Sigmoid colon (tissue), 7 donors: ENCODE measurements around the gene SMIM29. TPM values are rescaled to one million over a fixed set of nuclear protein-coding genes. Genes with fewer than 3 reads are reported as not detected.
"Not testable (repeated sequence)": the region's sequence is repeated elsewhere in the genome, so short reads cannot be mapped to it uniquely, and the experiment has no call there.

Experiments used
- DNase-seq: peaks from one replicate; pipeline ENCODE4 v3.0.0-alpha.2; 2019
- H3K27ac ChIP-seq, 4 donors: fragments of 200-600 bp; sonication (generic); one replicate each; pipeline ENCODE4 v1.5.1; 2016 to 2019; ENCODE audit warnings: mild to moderate bottlenecking in 1 of 4
- H3K27me3 ChIP-seq, 3 donors: fragments of 200-600 bp; sonication (generic); one replicate each; pipeline ENCODE4 v1.5.1; 2019; ENCODE audit warnings: mild to moderate bottlenecking in 1 of 3
- H3K36me3 ChIP-seq, 4 donors: fragments of 200-600 bp; sonication (generic); one replicate each; pipeline ENCODE4 v1.5.1; 2016 to 2019
- H3K4me1 ChIP-seq, 4 donors: fragments of 200-600 bp; sonication (generic); one replicate each; pipeline ENCODE4 v1.5.1; 2017 to 2019
- H3K4me3 ChIP-seq, 4 donors: fragments of 200-600 bp; sonication (generic); one replicate each; pipeline ENCODE4 v1.5.1; 2017 to 2019; ENCODE audit warnings: mild to moderate bottlenecking in 2 of 4, moderate library complexity in 1 of 4
- H3K9me3 ChIP-seq, 4 donors: fragments of 200-600 bp in 3 of 4; sonication (generic) in 3 of 4; one replicate each; pipeline versions ENCODE4 v1.5.1 to v1.6.1; 2013 to 2019
- EP300 ChIP-seq, 4 donors: sonication (generic); formaldehyde crosslinking; IDR thresholded peaks; one replicate each; pipeline ENCODE4 v1.6.1; 2017; ENCODE audit warnings: antibody characterized with exemption in 4 of 4
- POLR2A ChIP-seq, 2 donors: fragments of 450-650 bp; IDR thresholded peaks; one replicate each; pipeline ENCODE4 v1.6.1; 2016; ENCODE audit warnings: antibody characterized with exemption in 2 of 2, mild to moderate bottlenecking in 2 of 2, moderate library complexity in 2 of 2
- POLR2AphosphoS5 ChIP-seq, 4 donors: sonication (generic); formaldehyde crosslinking; IDR thresholded peaks; one replicate each; pipeline ENCODE4 v1.6.1; 2017; ENCODE audit warnings: antibody characterized with exemption in 4 of 4
- WGBS, 2 donors: extraction: QIAGEN DNeasy Blood & Tissue Kit; methylation state at CpG; one replicate each; pipeline ENCODE4 v1.1.7; 2013; 5-methylcytosine and 5-hydroxymethylcytosine counted together
- intact Hi-C: fragments of 100-400 bp; cut with DNase I; formaldehyde crosslinking; loops from one replicate; pipeline ENCODE4 v1.15.1; 2023
- polyA plus RNA-seq, 3 donors: library from polyadenylated mRNA; stranded (reverse); fragments of 200-250 nt; gene quantifications; one replicate each; pipeline ENCODE4 v1.2.3, GENCODE V29; 2013
- total RNA-seq, 4 donors: library from RNA; depleted of rRNA; stranded (reverse); fragments of >200 nt; gene quantifications; one replicate each; pipeline ENCODE4 v1.1.0, GENCODE V29; 2016
- TF ChIP-seq, protein P1 (sequence below), 4 experiments: fragments of 450-650 bp in 3 of 4; fragments of 200-600 bp in 1 of 4; IDR thresholded peaks; one replicate each; pipeline ENCODE4 v1.5.1; 2016 to 2019; ENCODE audit warnings: antibody characterized with exemption in 4 of 4, mild to moderate bottlenecking in 3 of 4, moderate library complexity in 2 of 4
- donor health status: healthy with polysubstance abuse.
- donor health status: Bipolar disorder and iron deficiency.
- donor health status: healthy.

SMIM29 gene
- total and polyA plus RNA-seq, 7 donors: 16.8 to 39.0 (median 23.7) TPM

DNA sequence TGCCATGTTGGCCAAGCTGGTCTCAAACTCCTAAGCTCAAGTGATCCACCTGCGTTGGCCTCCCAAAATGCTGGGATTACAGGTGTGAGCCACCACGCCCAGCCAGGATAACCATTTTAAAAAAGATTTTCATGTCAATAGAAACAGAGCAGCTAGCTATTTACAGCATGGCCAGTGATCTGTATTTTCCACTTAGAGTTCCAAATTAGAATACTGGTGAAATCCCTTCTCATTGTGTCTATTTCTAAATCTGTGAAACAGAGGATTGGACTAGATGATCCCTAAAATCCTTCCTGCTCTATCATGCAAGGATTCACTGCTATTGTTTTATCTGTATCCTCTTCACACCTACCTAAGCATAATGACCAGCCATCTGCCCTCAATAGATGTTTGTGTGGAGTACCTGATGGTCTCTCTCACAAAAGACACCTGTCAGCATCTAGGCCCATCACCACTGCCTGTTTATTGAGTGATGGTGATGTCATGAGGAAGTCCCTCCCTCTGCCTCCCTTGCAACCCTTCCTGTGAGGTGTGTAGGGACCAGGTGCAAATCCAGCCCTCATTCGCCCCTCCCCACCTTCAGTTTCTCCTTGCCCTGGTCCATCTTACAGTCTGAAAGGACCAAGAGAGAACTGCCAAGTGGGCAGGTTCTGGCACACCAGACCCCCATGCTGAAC, 26.5 kb upstream of the SMIM29 start:
- intact Hi-C loops: no loop called here
- no peaks in the 10 kb centered on the region for H3K9me3 ChIP-seq
- H3K36me3 ChIP-seq: no peaks in the 10 kb centered on the region
- no peak for DNase-seq
- H3K27ac ChIP-seq: no peak overlapping the region
- no peaks in the 10 kb centered on the region for H3K27me3 ChIP-seq
- WGBS, 2 donors: 91% methylated on average over 3 of the region's 3 CpGs
- H3K4me3 ChIP-seq: no peak overlapping the region
- no peaks in the 10 kb centered on the region for H3K4me1 ChIP-seq
- TF ChIP-seq EP300 (IDR thresholded peaks at IDR 0.05) (no peak), POLR2A (IDR thresholded peaks at IDR 0.05) (no peak), POLR2AphosphoS5 (IDR thresholded peaks at IDR 0.05) (no peak)
- TF ChIP-seq, protein P1, sequence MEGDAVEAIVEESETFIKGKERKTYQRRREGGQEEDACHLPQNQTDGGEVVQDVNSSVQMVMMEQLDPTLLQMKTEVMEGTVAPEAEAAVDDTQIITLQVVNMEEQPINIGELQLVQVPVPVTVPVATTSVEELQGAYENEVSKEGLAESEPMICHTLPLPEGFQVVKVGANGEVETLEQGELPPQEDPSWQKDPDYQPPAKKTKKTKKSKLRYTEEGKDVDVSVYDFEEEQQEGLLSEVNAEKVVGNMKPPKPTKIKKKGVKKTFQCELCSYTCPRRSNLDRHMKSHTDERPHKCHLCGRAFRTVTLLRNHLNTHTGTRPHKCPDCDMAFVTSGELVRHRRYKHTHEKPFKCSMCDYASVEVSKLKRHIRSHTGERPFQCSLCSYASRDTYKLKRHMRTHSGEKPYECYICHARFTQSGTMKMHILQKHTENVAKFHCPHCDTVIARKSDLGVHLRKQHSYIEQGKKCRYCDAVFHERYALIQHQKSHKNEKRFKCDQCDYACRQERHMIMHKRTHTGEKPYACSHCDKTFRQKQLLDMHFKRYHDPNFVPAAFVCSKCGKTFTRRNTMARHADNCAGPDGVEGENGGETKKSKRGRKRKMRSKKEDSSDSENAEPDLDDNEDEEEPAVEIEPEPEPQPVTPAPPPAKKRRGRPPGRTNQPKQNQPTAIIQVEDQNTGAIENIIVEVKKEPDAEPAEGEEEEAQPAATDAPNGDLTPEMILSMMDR (IDR thresholded peaks at IDR 0.05): no peak

DNA sequence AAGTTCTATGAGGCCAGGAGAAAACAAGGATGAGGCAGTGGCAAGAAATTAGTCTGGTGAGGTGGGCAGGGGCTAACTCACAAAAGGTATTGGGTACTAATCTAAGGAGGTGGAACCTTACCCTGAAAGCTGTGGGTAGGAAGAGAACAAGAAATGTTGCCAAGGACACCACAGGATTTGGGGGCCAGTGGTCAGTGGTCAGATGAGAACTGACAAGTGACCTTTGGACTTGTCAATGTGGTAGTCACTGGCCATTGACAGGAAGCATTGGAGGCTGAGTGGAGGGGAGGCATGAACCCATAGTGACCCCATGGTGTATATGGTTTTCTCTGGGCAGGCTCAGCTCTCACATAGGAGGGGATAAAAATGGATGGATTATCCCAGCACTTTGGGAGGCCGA, 25.3 kb upstream of the SMIM29 start:
- Histone ChIP-seq H3K36me3 (no peaks in the 10 kb centered on the region), H3K4me3 (no peak overlapping the region), H3K9me3 (no peaks in the 10 kb centered on the region), H3K27me3 (no peaks in the 10 kb centered on the region), H3K27ac (no peak overlapping the region), H3K4me1 (no peaks in the 10 kb centered on the region)
- TF ChIP-seq POLR2A (IDR thresholded peaks at IDR 0.05): no peak
- TF ChIP-seq, protein P1 (IDR thresholded peaks at IDR 0.05): no peak
- no peak for TF ChIP-seq POLR2AphosphoS5 (IDR thresholded peaks at IDR 0.05)
- TF ChIP-seq EP300 (IDR thresholded peaks at IDR 0.05): no peak
- intact Hi-C loops: no loop called here
- no peak for DNase-seq
- 97 to 98% methylated on average over 1 of the region's 1 CpG for WGBS, 2 donors

DNA sequence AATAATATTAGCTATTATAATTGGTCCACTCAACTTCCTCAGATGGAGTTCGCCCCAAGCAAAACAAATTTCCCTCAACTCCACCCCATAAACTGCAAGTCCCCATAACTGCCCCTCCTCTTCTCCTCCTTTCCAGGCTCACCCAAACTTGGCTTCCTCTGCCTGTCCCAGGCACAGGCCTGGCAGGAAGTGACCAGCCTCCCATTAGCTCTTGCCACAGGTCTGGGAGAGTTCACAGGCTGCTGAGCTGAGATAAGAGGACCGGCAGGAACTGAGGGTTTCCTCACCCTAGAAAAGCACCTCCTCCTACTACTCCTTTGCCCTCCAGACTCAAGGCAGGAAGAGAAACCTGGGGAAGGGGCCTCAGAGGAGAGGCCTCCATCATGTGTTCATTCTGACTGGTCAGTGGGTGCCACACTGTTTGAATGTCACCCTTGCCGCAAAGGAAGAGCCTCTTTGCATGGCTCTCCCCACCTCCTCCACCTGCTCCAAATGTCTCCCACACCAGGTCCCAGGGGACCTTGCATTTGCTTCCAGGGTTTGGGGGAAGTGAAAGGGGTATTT, 24.5 kb upstream of the SMIM29 start:
- Histone ChIP-seq H3K9me3 (no peaks in the 10 kb centered on the region), H3K27me3 (no peaks in the 10 kb centered on the region), H3K4me3 (no peak overlapping the region), H3K27ac (no peak overlapping the region), H3K36me3 (no peaks in the 10 kb centered on the region), H3K4me1 (no peaks in the 10 kb centered on the region)
- TF ChIP-seq, protein P1 (IDR thresholded peaks at IDR 0.05): no peak
- TF ChIP-seq EP300 (IDR thresholded peaks at IDR 0.05) (no peak), POLR2A (IDR thresholded peaks at IDR 0.05) (no peak), POLR2AphosphoS5 (IDR thresholded peaks at IDR 0.05) (no peak)
- no peak for DNase-seq
- WGBS, 2 donors: 54 to 74% methylated on average over 3 of the region's 3 CpGs
- intact Hi-C loops: no loop called here

DNA sequence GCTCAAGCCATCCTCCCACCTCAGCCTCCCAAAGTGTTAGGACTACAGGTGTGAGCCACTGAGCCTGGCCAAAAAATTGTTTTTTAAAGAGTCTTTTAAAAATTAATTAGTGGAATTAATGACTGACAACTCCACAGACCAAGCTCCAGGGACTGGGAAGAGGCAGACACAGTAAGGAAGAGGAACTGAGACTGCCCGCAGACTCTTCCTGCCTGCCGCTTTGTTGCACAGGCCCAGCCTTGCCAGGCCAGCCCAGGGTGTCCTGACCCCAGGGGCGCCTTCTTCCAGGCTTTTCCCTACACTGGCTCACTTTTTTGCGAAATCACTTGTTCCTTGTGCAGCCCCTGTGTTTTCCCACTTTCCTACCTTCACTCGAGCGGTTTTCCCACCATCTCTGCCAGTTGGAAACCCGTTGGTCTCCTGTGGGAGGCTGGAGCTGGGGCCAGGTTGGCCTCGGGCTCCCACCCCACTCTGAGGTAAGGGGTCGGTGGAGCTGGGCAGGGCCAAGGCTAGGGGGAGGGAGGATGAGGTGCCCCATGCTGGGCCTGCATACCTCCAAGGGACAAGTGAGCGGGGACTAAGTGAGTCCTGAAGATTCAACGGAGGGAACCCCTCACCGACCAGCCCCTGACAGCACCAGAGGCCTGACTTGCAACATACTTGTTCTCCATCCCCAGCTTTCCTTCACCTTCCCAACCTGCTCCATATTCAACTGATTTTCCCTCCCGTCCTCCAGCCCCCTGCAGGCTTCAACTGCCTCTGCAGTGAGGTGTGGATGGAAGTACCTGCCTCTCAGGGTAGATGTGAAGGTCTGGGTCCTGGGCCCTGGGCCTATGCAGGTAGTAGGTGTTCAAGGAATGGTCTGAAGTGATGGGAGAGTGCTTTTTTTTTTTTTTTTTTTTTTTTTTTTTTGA, 23.5 kb upstream of the SMIM29 start:
- DNase-seq: no peak
- H3K4me3 ChIP-seq: no peak overlapping the region
- no peaks in the 10 kb centered on the region for H3K27me3 ChIP-seq
- 87 to 93% methylated on average over 13 of the region's 13 CpGs for WGBS, 2 donors
- no peaks in the 10 kb centered on the region for H3K4me1 ChIP-seq
- intact Hi-C loops: no loop called here
- TF ChIP-seq POLR2AphosphoS5 (IDR thresholded peaks at IDR 0.05) (no peak), POLR2A (IDR thresholded peaks at IDR 0.05) (no peak), EP300 (IDR thresholded peaks at IDR 0.05) (no peak)
- TF ChIP-seq, protein P1 (IDR thresholded peaks at IDR 0.05): no peak
- H3K27ac ChIP-seq: peak overlapping the region in 1 of 4 donors; percentile 20
- no peaks in the 10 kb centered on the region for H3K9me3 ChIP-seq
- H3K36me3 ChIP-seq: no peaks in the 10 kb centered on the region

DNA sequence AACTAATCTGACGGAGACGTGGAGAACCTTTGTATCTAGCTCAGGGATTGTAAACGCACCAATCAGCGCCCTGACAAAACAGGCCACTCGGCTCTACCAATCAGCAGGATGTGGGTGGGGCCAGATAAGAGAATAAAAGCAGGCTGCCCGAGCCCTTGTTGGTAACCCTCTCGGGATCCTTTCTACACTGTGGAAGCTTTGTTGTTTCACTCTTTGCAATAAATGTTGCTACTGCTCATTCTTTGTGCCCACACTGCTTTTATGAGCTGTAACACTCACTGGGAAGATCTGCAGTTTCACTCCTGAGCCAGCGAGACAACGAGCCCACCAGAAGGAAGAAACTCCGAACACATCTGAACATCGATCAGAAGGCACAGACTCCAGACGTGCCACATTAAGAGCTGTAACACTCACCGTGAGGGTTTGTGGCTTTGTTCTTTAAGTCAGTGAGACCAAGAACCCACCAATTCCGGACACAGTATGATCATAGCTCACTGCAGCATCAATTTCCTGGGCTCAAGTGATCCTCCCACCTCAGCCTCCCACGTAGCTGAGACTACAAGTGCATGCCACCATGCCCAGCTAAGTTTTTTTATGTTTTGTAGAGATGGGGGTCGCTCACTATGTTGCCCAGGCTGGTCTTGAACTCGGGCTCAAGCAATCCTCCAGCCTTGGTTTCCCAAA, 21.0 kb upstream of the SMIM29 start:
- intact Hi-C loops, DNase-seq: not testable (repeated sequence)

DNA sequence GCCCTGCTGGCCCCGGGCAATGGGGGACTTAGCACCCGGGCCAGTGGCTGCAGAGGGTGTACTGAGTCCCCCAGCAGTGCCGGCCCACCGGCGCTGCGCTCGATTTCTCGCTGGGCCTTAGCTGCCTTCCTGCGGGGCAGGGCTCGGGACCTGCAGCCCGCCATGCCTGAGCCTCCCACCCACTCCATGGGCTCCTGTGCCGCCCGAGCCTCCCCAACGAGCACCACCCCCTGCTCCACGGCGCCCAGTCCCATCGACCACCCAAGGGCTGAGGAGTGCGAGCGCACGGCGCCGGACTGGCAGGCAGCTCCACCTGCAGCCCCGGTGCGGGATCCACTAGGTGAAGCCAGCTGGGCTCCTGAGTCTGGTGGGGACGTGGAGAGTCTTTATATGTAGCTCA, 20.3 kb upstream of the SMIM29 start:
- H3K27me3 ChIP-seq, intact Hi-C loops, H3K4me1 ChIP-seq, H3K27ac ChIP-seq, H3K4me3 ChIP-seq, H3K36me3 ChIP-seq, H3K9me3 ChIP-seq, DNase-seq: not testable (repeated sequence)
- WGBS, 2 donors: 95 to 96% methylated on average over 21 to 22 of the region's 25 CpGs

More for the DNA sequence above, 21.0 kb upstream of the SMIM29 start:
- not testable (repeated sequence) for H3K27ac ChIP-seq, H3K9me3 ChIP-seq, H3K4me1 ChIP-seq, H3K4me3 ChIP-seq, H3K36me3 ChIP-seq, H3K27me3 ChIP-seq
- 78 to 82% methylated on average over 17 of the region's 17 CpGs for WGBS, 2 donors
